Nephron progenitor cell (in vitro differentiated cells): ENCODE results near the gene ARFIP1.

Source experiments
- DNase-seq: peaks from one replicate; pipeline ENCODE4 v3.0.0; 2021
- H3K27ac Mint-ChIP-seq: 2 replicates; pipeline ENCODE4 v1.8.0; 2021; ENCODE audit warnings: mild to moderate bottlenecking, moderate library complexity, mixed read lengths
- H3K27me3 Mint-ChIP-seq: 2 replicates; pipeline ENCODE4 v1.8.0; 2021; ENCODE audit warnings: mild to moderate bottlenecking, low read depth, mixed read lengths; ENCODE audit not compliant: poor library complexity
- H3K36me3 Mint-ChIP-seq: 2 replicates; pipeline ENCODE4 v1.8.0; 2021; ENCODE audit warnings: low read depth, mixed read lengths
- H3K4me1 Mint-ChIP-seq: 2 replicates; pipeline ENCODE4 v1.8.0; 2021; ENCODE audit warnings: mixed read lengths
- H3K4me3 Mint-ChIP-seq: 2 replicates; pipeline ENCODE4 v1.8.0; 2021; ENCODE audit warnings: mild to moderate bottlenecking, moderate library complexity, mixed read lengths
- H3K9me3 Mint-ChIP-seq: 2 replicates; pipeline ENCODE4 v1.8.0; 2021; ENCODE audit warnings: mild to moderate bottlenecking, moderate library complexity, mixed read lengths
- TF ChIP-seq, protein P1 (sequence below): fragments of 200-600 bp; sonication (generic); IDR thresholded peaks from 2 replicates; pipeline ENCODE4 v1.5.0; 2021; ENCODE audit warnings: antibody characterized with exemption

ARFIP1 gene

DNA sequence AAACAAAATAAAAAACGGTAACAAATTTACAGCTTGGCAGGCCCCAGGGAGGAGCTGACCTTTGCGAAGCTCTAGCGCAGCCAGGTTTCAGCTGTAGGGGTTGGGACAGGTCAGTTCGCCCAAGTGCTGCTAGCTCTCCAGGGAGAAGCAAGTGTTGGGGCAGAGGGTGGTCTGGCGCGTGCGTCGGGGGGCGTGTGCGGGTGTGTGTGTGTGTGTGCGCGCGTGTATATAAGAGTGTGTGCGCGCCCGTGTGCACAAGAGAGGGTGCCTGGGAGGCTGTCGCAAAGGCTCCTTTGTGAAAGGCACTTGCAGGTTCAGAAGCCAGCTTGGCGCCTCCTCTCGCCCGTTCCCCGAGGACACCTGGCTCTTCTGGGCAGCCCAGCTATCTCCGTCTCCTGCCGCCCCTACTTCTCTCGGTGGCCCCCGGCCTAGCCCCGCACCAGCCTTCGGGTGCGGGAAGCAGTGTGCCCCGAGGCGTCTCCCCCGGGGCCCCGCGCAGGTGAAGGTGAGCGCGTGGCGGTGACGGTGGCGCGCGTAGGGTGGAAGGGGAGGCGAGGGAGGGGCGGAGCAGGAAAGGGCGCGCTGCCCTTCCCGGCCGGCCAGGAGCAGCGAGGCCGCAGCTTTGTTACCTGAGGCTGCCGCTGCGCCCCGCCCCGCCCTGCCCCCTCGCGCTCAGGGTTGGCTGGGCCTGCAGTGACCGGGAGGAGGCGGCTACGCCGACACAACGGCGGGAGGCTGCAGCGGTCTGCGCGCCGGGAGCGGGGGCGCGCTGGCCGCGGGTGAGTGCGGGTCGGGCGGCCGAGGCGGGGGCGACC lies 156.1 kb downstream of the ARFIP1 start, which contains the start of gene FHDC1:
TSS of gene FHDC1 (plus strand) at position 693 of the 815 bp plus-strand sequence. CDS start 6,735 bp downstream, outside the sequence.
- Mint-ChIP-seq H3K4me3 (peak within 1 kb of the TSS; percentile 85), H3K9me3 (no peaks in the 10 kb centered on the region), H3K36me3 (no peaks in the 10 kb centered on the region), H3K4me1 (peaks cover 36% of the 10 kb centered on the region), H3K27ac (no peak within 1 kb of the TSS), H3K27me3 (peaks cover 51% of the 10 kb centered on the region)
- peak; percentile 79 for DNase-seq
- TF ChIP-seq, protein P1, sequence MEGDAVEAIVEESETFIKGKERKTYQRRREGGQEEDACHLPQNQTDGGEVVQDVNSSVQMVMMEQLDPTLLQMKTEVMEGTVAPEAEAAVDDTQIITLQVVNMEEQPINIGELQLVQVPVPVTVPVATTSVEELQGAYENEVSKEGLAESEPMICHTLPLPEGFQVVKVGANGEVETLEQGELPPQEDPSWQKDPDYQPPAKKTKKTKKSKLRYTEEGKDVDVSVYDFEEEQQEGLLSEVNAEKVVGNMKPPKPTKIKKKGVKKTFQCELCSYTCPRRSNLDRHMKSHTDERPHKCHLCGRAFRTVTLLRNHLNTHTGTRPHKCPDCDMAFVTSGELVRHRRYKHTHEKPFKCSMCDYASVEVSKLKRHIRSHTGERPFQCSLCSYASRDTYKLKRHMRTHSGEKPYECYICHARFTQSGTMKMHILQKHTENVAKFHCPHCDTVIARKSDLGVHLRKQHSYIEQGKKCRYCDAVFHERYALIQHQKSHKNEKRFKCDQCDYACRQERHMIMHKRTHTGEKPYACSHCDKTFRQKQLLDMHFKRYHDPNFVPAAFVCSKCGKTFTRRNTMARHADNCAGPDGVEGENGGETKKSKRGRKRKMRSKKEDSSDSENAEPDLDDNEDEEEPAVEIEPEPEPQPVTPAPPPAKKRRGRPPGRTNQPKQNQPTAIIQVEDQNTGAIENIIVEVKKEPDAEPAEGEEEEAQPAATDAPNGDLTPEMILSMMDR: no peak

DNA sequence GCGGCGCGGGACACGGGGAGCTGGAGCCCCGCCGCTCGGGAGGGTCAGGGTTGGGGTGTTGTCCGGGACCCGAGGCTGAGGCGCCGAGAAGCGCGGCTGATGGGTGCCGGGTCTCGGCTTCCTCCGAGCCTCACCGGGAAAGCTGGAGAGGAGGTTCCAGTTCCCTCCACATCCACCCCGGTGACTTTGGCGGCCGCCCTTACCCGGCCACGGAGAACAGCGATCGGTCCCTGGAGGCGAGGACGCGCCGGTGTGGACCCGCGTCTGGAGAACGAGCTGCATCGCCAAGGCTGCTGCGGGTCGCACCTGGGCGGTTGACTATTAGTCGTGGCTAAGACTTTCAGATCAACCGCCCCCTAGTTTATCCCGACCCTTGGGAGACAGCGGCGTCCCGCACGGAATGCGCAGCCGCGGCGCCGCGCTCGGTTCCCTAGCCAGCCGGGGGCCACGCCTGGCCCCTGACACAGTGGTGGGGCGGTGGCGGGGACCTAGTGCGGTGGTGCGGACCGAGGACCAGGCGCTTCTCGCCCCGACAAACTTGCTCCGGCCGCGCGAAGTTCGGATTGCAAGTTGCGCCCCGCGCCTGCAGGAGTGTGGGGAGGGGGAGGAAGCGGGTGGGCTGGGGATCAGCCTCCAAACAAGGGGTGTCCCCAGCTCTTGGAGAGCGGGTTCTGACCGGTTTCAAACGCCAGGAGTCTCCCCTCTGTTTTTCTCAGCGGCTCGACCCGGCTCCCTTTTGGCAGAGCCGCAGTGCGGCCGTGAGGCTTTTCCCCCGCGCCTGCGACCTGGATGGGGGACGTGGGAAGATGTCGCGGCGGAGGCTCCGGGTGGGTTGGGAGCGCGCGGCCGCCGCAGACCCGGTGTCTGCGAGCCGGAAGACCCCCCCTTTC lies 156.9 kb downstream of the ARFIP1 start:
- H3K9me3 Mint-ChIP-seq: no peaks in the 10 kb centered on the region
- peaks cover 53% of the 10 kb centered on the region for H3K27me3 Mint-ChIP-seq
- DNase-seq: peak; percentile 59
- H3K36me3 Mint-ChIP-seq: no peaks in the 10 kb centered on the region
- TF ChIP-seq, protein P1: no peak
- peak overlapping the region; percentile 73 for H3K4me3 Mint-ChIP-seq
- H3K27ac Mint-ChIP-seq: no peak overlapping the region
- H3K4me1 Mint-ChIP-seq: peaks cover 28% of the 10 kb centered on the region

GRCh38 chr4:152937336-152938236 lies 157.8 kb downstream of the ARFIP1 start:
- Mint-ChIP-seq H3K27me3 (peaks cover 53% of the 10 kb centered on the region), H3K4me1 (peaks cover 28% of the 10 kb centered on the region), H3K4me3 (peak overlapping the region; percentile 80), H3K27ac (no peak overlapping the region), H3K9me3 (no peaks in the 10 kb centered on the region), H3K36me3 (no peaks in the 10 kb centered on the region)
- DNase-seq: peak; percentile 57
- TF ChIP-seq, protein P1: no peak

- DNase-seq: no peak
- H3K4me1 Mint-ChIP-seq: peaks cover 28% of the 10 kb centered on the region
- H3K27me3 Mint-ChIP-seq: peaks cover 51% of the 10 kb centered on the region
- H3K4me3 Mint-ChIP-seq: peak overlapping the region; percentile 80
- no peaks in the 10 kb centered on the region for H3K9me3 Mint-ChIP-seq
- H3K27ac Mint-ChIP-seq: no peak overlapping the region
- peaks cover 7% of the 10 kb centered on the region for H3K36me3 Mint-ChIP-seq
- TF ChIP-seq, protein P1: no peak
These were observed 158.6 kb downstream of the ARFIP1 start for GRCh38 chr4:152938237-152938947.

DNA sequence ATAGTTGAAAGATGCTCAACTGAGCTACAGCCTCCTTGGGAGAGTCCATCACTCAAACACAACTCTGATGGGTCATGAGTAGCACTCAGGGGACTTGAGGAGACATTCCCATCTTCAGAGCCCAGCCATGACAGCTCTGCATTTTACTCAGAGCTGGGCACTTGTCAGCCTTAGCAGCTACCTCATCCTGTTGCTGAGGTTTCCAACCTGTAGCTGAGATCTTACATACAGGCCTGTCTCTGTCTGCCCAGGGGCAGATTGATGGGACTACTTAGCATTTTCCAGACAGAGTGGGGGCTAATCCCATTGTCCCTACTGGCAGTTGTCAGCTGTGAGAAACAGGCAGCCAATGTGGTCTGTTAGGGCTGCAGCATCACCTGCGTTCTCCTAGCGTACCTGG lies 159.9 kb downstream of the ARFIP1 start:
- peaks cover 8% of the 10 kb centered on the region for H3K36me3 Mint-ChIP-seq
- no peak overlapping the region for H3K4me3 Mint-ChIP-seq
- no peak overlapping the region for H3K27ac Mint-ChIP-seq
- no peak for DNase-seq
- peaks cover 42% of the 10 kb centered on the region for H3K27me3 Mint-ChIP-seq
- TF ChIP-seq, protein P1: no peak
- no peaks in the 10 kb centered on the region for H3K9me3 Mint-ChIP-seq
- peaks cover 34% of the 10 kb centered on the region for H3K4me1 Mint-ChIP-seq
